ENCODE data around the gene SOX15. TPM values are rescaled to one million over a fixed set of nuclear protein-coding genes. Genes with fewer than 3 reads are reported as not detected.
A peak's percentile ranks its signal among the peaks of the same experiment; 100 is the strongest.

The SOX15 gene
- 1 to 10 TPM in 4 of 9 donors, under 1 TPM in 4, not detected in 1; 0.65 to 8.0 (median 1.2) TPM for total RNA-seq
- polyA plus RNA-seq: 1 to 10 TPM in 1 of 2 donors, under 1 TPM in 1; 0.32 to 2.2 TPM
- long read RNA-seq, donor 1, partial matches to known transcripts: 0 of 4 reads
- long read RNA-seq, donor 1, other reads (novel, unspliced or antisense): 3 of 4 reads
- long read RNA-seq, donor 2, partial matches to known transcripts: 0 of 2 reads
- long read RNA-seq, donor 2, other reads (novel, unspliced or antisense): 2 of 2 reads
- long read RNA-seq, donor 3: 0 reads

DNA sequence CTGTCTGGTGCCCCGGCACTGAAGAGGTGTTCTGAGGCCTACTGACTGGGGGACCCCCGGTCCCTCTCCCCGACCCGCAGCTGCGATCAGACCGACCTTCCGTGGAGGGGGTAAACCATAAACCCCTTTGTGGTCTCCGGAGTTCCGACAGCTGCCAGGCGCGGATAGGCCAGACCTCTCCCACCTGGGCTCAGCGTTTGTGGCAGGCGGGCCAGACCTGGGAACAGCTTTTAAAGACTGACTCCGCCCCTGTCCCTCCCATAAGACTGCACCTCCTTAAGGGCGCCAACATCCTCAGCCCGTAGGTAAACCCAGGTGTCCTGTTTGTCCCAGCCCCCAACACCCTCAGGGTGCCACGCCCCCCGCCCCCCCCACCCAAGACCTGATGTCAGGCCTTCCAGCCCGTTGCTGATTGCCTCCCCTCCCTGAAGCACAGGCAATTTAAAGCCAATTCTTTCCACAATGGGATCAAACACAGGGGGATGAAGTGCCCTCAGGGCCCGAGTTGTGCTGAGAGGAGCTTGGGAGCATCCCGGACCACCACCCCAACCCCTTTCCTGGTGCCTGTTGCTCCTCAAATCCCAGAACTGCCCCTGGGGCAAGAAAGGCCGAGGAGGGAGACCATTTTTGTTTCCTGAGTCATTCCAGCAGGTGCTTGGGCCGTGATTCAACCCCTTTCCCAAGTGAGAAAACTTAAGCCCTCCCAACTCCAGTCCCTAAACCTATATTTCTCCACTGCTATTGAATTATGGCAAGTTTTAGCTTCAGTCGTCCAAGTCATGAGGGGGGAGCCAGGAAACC lies at the start of gene SOX15:
TSS of gene SOX15 (minus strand) at position 204 of the 801 bp plus-strand sequence. CDS start 418 bp downstream, outside the sequence.
- DNase-seq (peak in 1 of 5 donors; percentile 36), ATAC-seq (peak in 2 of 4 donors; percentile 3)
- Histone ChIP-seq H3K27me3 (no peaks in the 10 kb centered on the region), H3K4me3 (peak within 1 kb of the TSS; percentile 5 to 66 (median 46)), H3K27ac (peak within 1 kb of the TSS in 9 of 12 donors; percentile 13 to 89 (median 51)), H3K36me3 (peaks cover 6 to 71% (median 56%) of the 10 kb centered on the region in 9 donors), H3K4me1 (peaks cover 3 to 42% (median 19%) of the 10 kb centered on the region in 12 donors), H3K9me3 (no peaks in the 10 kb centered on the region)
- WGBS, 4 donors: 64 to 75% (median 67%) methylated on average over 19 to 24 of the region's 24 CpGs
- intact Hi-C loops (cut with DNase I): loop anchor here in 4 of 10 donors (5.0 to 10.0 kb wide), 2 partner anchors 97 to 235 kb away; partner anchors contain the start of genes KCTD11 (in 2 of the 4), TMEM95 (in 2 of the 4), TP53 (in 2 of the 4) and WRAP53 (in 2 of the 4)
- TF ChIP-seq POLR2A (IDR thresholded peaks at IDR 0.05): no peak
- TF ChIP-seq, protein P1, sequence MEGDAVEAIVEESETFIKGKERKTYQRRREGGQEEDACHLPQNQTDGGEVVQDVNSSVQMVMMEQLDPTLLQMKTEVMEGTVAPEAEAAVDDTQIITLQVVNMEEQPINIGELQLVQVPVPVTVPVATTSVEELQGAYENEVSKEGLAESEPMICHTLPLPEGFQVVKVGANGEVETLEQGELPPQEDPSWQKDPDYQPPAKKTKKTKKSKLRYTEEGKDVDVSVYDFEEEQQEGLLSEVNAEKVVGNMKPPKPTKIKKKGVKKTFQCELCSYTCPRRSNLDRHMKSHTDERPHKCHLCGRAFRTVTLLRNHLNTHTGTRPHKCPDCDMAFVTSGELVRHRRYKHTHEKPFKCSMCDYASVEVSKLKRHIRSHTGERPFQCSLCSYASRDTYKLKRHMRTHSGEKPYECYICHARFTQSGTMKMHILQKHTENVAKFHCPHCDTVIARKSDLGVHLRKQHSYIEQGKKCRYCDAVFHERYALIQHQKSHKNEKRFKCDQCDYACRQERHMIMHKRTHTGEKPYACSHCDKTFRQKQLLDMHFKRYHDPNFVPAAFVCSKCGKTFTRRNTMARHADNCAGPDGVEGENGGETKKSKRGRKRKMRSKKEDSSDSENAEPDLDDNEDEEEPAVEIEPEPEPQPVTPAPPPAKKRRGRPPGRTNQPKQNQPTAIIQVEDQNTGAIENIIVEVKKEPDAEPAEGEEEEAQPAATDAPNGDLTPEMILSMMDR (IDR thresholded peaks at IDR 0.05): no peak

DNA sequence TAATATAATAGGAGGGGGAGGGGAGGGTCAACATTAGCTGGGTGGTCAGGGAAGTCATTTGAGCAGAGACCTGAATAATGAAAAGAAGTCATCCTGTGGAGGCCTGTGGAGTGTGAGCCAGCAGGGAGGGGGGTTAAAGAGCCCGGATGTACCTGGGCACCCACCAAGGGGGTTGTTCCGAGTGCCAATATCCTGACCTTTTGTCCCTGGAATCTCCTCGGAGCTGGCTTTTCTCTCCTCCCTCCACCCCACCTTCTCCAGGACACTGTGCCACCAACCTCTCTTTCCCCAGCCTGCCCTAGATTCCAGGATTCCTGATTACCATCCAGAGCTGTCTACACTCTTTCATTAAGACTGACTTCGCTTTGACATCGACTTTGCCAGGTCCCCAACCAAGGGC lies 46.3 kb upstream of the SOX15 start:
- TF ChIP-seq POLR2A (IDR thresholded peaks at IDR 0.05): no peak
- TF ChIP-seq, protein P1 (IDR thresholded peaks at IDR 0.05): no peak
- 54 to 66% (median 62%) methylated on average over 5 of the region's 5 CpGs for WGBS, 4 donors
- no peaks in the 10 kb centered on the region for H3K27me3 ChIP-seq
- H3K27ac ChIP-seq: no peak overlapping the region
- H3K9me3 ChIP-seq: no peaks in the 10 kb centered on the region
- H3K4me3 ChIP-seq: no peak overlapping the region
- intact Hi-C loops (cut with DNase I): no loop called here
- ATAC-seq (no peak), DNase-seq (no peak)
- H3K36me3 ChIP-seq: no peaks in the 10 kb centered on the region
- H3K4me1 ChIP-seq: peaks cover 0 to 13% (median 0%) of the 10 kb centered on the region in 12 donors

DNA sequence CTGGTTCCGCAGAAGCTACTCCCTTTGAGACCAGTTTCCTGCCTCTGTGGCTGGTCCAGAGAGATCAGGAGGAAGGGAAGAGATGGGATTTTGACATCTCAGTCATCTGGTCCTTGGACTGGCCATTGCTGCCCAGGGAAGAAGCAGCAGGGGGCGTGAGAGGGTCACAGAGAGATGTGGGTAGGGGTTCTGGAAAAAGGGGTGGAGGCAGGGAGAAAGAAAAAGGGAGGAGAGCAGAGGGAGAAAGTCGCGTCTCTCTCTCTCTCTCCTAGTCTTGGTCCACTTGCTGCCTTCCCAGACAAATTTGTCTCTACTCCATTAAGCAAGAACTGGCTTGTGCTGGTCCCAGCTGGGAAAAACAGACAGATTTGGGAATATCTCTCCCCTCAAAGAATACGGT lies 44.5 kb upstream of the SOX15 start:
- H3K27me3 ChIP-seq: no peaks in the 10 kb centered on the region
- no peaks in the 10 kb centered on the region for H3K9me3 ChIP-seq
- no peak overlapping the region for H3K4me3 ChIP-seq
- no peak overlapping the region for H3K27ac ChIP-seq
- 18 to 24% (median 19%) methylated on average over 5 of the region's 5 CpGs for WGBS, 4 donors
- ATAC-seq: peak; percentile 27 to 68 (median 44)
- TF ChIP-seq, protein P1 (IDR thresholded peaks at IDR 0.05): peak; percentile 29 to 65 (median 44)
- TF ChIP-seq POLR2A (IDR thresholded peaks at IDR 0.05): no peak
- peaks cover 0 to 14% (median 0%) of the 10 kb centered on the region in 12 donors for H3K4me1 ChIP-seq
- peak in 4 of 5 donors; percentile 52 to 80 (median 66) for DNase-seq
- intact Hi-C loops (cut with DNase I): loop anchor here in 6 of 10 donors (1.0 to 5.0 kb wide), 2 partner anchors 53 kb away; partner anchors contain the start of genes TP53 (in 6 of the 6) and WRAP53 (in 4 of the 6)
- no peaks in the 10 kb centered on the region for H3K36me3 ChIP-seq
